Stimulated activated CD4-positive, alpha-beta T cell treated with anti-CD3 and anti-CD28 coated beads, TNF-alpha, amount 100 ng/mL, for 24 hours (primary cell): ENCODE measurements around the gene BBLN.

Experiments used
- DNase-seq, 3 experiments: peaks; one replicate each; pipeline ENCODE4 v3.0.0-alpha.2; 2020; ENCODE audit warnings: low read depth in 3 of 3

Gene BBLN

DNA sequence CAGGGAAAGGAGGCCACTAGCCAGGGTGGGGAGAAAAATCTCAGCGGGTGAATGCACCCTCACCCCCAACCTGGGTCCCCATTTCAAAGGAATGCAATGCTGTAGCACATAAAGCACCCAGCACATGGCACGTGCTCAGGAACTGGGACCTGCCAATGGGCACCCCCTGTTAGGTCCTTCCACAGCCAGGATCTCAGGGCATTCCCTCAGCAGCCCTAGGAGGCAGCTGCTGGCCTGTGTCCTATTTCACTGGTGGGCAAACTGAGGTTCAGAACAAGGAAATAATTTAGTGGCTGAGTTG, 51.9 kb downstream of the BBLN start:
- DNase-seq = no peak
